AG04449 (cell line): ENCODE measurements around the gene ARX.

Source experiments
- CTCF ChIA-PET: fragments of 350-600 bp; formaldehyde crosslinking; extraction: SDS; loops from one replicate; lab custom pipeline; 2021; ENCODE audit warnings: antibody characterized with exemption; lab: Yijun Ruan, JAX
- POLR2A ChIA-PET: fragments of 400-600, 350-600 bp; formaldehyde crosslinking; extraction: SDS; loops from one replicate; lab custom pipeline; 2020; ENCODE audit warnings: antibody characterized with exemption, inconsistent platforms; lab: Yijun Ruan, JAX
- DNase-seq: peaks from one replicate; pipeline ENCODE4 v3.0.0-alpha.2; 2010; ENCODE audit warnings: low read depth, low spot score
- H3K4me3 ChIP-seq: 2 replicates; pipeline ENCODE4 v1.5.1; 2011; ENCODE audit warnings: low read depth, mild to moderate bottlenecking, control low read depth, low read length
- CTCF ChIP-seq: IDR thresholded peaks from one replicate; pipeline ENCODE4 v1.5.1; 2011; ENCODE audit warnings: mild to moderate bottlenecking, moderate library complexity, low read length, control low read depth, inconsistent platforms; ENCODE audit not compliant: insufficient read depth; ENCODE audit errors: missing control alignments

The ARX gene

GRCh38 chrX:25015486-25016360, at the start of gene ARX:
ARX (minus strand) TSS chrX:25015965; CDS start chrX:25015737, 228 bp downstream.
- DNase-seq, result no peak
- POLR2A ChIA-PET, result no interaction called here
- CTCF ChIA-PET, result no interaction called here
- H3K4me3 ChIP-seq, result no peak within 1 kb of the TSS
- TF ChIP-seq CTCF, result no peak

- no peak overlapping the region for H3K4me3 ChIP-seq
- no peak for TF ChIP-seq CTCF
- DNase-seq, result no peak
- CTCF ChIA-PET, result no interaction called here
- POLR2A ChIA-PET, result no interaction called here
Measured at GRCh38 chrX:25059273-25059672, 43.5 kb upstream of the ARX start.

- POLR2A ChIA-PET, result no interaction called here
- no peak overlapping the region for H3K4me3 ChIP-seq
- CTCF ChIA-PET, result no interaction called here
- no peak for DNase-seq
- TF ChIP-seq CTCF, result no peak
Measured at GRCh38 chrX:25052798-25053534, 37.2 kb upstream of the ARX start.

- H3K4me3 ChIP-seq, result no peak overlapping the region
- DNase-seq, result no peak
- POLR2A ChIA-PET, result no interaction called here
- CTCF ChIA-PET, result interaction anchor here (1.2 kb wide), 1 partner anchor 93 kb away, joined by 4 read pairs; no protein-coding TSS in a partner anchor
- TF ChIP-seq CTCF, result no peak
Measured at GRCh38 chrX:25049971-25050370, 34.2 kb upstream of the ARX start.

- no peak overlapping the region for H3K4me3 ChIP-seq
- DNase-seq, result no peak
- no peak for TF ChIP-seq CTCF
- POLR2A ChIA-PET, result no interaction called here
- CTCF ChIA-PET, result interaction anchor here (1.2 kb wide), 1 partner anchor 94 kb away, joined by 4 read pairs; no protein-coding TSS in a partner anchor
Measured at GRCh38 chrX:25049357-25049756, 33.6 kb upstream of the ARX start.

GRCh38 chrX:25048178-25048577, 32.4 kb upstream of the ARX start:
- ChIA-PET POLR2A (no interaction called here), CTCF (interaction anchor here (1.2 kb wide), 1 partner anchor 296 kb away, joined by 4 read pairs; no protein-coding TSS in a partner anchor)
- H3K4me3 ChIP-seq, result no peak overlapping the region
- no peak for TF ChIP-seq CTCF
- DNase-seq, result no peak
